Ovary (tissue), 3 donors: ENCODE measurements around the gene SEMA6A.

Experiments used
- EP300 ChIP-seq: sonication (generic); formaldehyde crosslinking; IDR thresholded peaks from one replicate; pipeline ENCODE4 v1.6.1; 2017; ENCODE audit warnings: antibody characterized with exemption
- POLR2A ChIP-seq: fragments of 450-650 bp; IDR thresholded peaks from one replicate; pipeline ENCODE4 v1.6.1; 2017; ENCODE audit warnings: antibody characterized with exemption, mild to moderate bottlenecking, moderate library complexity
- TF ChIP-seq, protein P1 (sequence below), 3 donors: fragments of 450-650 bp in 2 of 3; fragments of 200-600 bp in 1 of 3; IDR thresholded peaks; one replicate each; pipeline versions ENCODE4 v1.5.1 to v1.8.0; 2016 to 2022; ENCODE audit warnings: antibody characterized with exemption in 3 of 3, mild to moderate bottlenecking in 1 of 3
- donor health status: DM: no; HTN: no; CAD: no.

- TF ChIP-seq, protein P1, sequence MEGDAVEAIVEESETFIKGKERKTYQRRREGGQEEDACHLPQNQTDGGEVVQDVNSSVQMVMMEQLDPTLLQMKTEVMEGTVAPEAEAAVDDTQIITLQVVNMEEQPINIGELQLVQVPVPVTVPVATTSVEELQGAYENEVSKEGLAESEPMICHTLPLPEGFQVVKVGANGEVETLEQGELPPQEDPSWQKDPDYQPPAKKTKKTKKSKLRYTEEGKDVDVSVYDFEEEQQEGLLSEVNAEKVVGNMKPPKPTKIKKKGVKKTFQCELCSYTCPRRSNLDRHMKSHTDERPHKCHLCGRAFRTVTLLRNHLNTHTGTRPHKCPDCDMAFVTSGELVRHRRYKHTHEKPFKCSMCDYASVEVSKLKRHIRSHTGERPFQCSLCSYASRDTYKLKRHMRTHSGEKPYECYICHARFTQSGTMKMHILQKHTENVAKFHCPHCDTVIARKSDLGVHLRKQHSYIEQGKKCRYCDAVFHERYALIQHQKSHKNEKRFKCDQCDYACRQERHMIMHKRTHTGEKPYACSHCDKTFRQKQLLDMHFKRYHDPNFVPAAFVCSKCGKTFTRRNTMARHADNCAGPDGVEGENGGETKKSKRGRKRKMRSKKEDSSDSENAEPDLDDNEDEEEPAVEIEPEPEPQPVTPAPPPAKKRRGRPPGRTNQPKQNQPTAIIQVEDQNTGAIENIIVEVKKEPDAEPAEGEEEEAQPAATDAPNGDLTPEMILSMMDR (IDR thresholded peaks at IDR 0.05): no peak
- TF ChIP-seq POLR2A (no peak), EP300 (no peak)
Measured at GRCh38 chr5:116472274-116472673, 102.3 kb downstream of the SEMA6A start.
